Progenitor cell of endocrine pancreas (in vitro differentiated cells): ENCODE measurements around the gene TSHZ3. TPM values are rescaled to one million over a fixed set of nuclear protein-coding genes. Genes with fewer than 3 reads are reported as not detected.

Experiments used
- DNase-seq: peaks from one replicate; pipeline ENCODE4 v3.0.0; 2021; ENCODE audit warnings: low spot score; ENCODE audit not compliant: unreplicated experiment
- H3K27ac Mint-ChIP-seq: 2 replicates; pipeline ENCODE4 v1.8.0; 2021; ENCODE audit warnings: mild to moderate bottlenecking, moderate library complexity, mixed read lengths
- H3K27me3 Mint-ChIP-seq: 2 replicates; pipeline ENCODE4 v1.8.0; 2021; ENCODE audit warnings: mixed read lengths
- H3K36me3 Mint-ChIP-seq: 2 replicates; pipeline ENCODE4 v1.8.0; 2022; ENCODE audit warnings: mixed read lengths; ENCODE audit not compliant: insufficient read depth
- H3K4me1 Mint-ChIP-seq: 2 replicates; pipeline ENCODE4 v1.8.0; 2021; ENCODE audit warnings: low read depth, mixed read lengths
- H3K4me3 Mint-ChIP-seq: 2 replicates; pipeline ENCODE4 v1.8.0; 2021; ENCODE audit warnings: low read depth, mild to moderate bottlenecking, moderate library complexity, mixed read lengths
- H3K9me3 Mint-ChIP-seq: 2 replicates; pipeline ENCODE4 v1.8.0; 2021; ENCODE audit warnings: low read depth, mixed read lengths
- total RNA-seq: library from RNA; stranded (reverse); gene quantifications from 2 replicates; pipeline ENCODE4 v1.2.1, GENCODE V29; 2021
- TF ChIP-seq, protein P1 (sequence below): fragments of 200-600 bp; sonication (generic); IDR thresholded peaks from one replicate; pipeline ENCODE4 v1.5.0; 2021; ENCODE audit warnings: antibody characterized with exemption, mild to moderate bottlenecking; ENCODE audit not compliant: unreplicated experiment

Gene TSHZ3
- total RNA-seq, 1 donor from 2014 or later, result 15.5 TPM

DNA sequence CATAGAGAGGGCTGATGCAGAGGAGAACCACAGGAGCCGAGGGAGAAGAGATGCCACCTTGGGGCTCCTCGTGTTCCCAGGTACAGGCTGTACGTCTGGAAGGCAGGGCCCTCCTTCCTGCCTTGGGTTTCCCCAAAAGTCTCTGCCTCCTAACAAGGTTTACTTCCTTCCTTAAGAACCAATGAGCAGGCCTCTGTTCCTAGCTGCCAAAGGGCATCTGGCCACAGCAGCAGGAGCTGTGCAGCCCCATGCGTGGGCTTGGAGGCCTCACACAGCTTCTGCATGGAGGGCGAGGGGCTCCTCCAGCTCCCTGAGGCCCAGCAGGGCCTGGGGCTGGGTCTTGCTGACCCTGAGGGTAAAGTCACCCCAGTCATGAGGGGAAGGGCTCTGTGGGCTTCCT, 40.6 kb upstream of the TSHZ3 start:
- TF ChIP-seq, protein P1, sequence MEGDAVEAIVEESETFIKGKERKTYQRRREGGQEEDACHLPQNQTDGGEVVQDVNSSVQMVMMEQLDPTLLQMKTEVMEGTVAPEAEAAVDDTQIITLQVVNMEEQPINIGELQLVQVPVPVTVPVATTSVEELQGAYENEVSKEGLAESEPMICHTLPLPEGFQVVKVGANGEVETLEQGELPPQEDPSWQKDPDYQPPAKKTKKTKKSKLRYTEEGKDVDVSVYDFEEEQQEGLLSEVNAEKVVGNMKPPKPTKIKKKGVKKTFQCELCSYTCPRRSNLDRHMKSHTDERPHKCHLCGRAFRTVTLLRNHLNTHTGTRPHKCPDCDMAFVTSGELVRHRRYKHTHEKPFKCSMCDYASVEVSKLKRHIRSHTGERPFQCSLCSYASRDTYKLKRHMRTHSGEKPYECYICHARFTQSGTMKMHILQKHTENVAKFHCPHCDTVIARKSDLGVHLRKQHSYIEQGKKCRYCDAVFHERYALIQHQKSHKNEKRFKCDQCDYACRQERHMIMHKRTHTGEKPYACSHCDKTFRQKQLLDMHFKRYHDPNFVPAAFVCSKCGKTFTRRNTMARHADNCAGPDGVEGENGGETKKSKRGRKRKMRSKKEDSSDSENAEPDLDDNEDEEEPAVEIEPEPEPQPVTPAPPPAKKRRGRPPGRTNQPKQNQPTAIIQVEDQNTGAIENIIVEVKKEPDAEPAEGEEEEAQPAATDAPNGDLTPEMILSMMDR, result no peak
- H3K36me3 Mint-ChIP-seq, result no peaks in the 10 kb centered on the region
- peaks cover 26% of the 10 kb centered on the region for H3K4me1 Mint-ChIP-seq
- peaks cover 5% of the 10 kb centered on the region for H3K27me3 Mint-ChIP-seq
- no peak overlapping the region for H3K4me3 Mint-ChIP-seq
- no peak for DNase-seq
- H3K9me3 Mint-ChIP-seq, result no peaks in the 10 kb centered on the region
- no peak overlapping the region for H3K27ac Mint-ChIP-seq

- peak overlapping the region; percentile 3 for H3K27ac Mint-ChIP-seq
- peaks cover 20% of the 10 kb centered on the region for H3K4me1 Mint-ChIP-seq
- H3K4me3 Mint-ChIP-seq, result no peak overlapping the region
- TF ChIP-seq, protein P1, result no peak
- peaks cover 5% of the 10 kb centered on the region for H3K27me3 Mint-ChIP-seq
- DNase-seq, result no peak
- H3K9me3 Mint-ChIP-seq, result no peaks in the 10 kb centered on the region
- no peaks in the 10 kb centered on the region for H3K36me3 Mint-ChIP-seq
Measured at GRCh38 chr19:31387717-31388301, 38.6 kb upstream of the TSHZ3 start.

DNA sequence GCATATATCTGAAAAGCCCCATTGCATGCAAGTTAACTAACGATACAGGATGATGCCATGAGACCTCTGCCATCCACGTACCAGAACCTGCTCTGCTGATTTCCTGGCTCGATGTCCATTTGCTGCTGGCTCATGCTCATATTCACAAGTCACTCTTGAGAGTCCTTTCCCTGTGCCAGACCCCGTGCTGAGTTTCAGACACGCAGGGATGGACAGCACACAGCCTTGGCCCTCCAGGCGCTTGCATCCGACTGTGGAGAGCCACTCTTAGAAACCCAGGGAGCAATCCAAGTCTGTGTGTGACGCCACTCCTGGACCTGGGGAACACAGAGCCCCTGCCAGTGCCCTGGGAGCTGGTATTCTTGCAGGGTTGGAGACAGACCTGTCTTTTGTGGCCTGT, 37.6 kb upstream of the TSHZ3 start:
- TF ChIP-seq, protein P1, result no peak

GRCh38 chr19:31385744-31386143, 36.5 kb upstream of the TSHZ3 start:
- H3K27ac Mint-ChIP-seq, result no peak overlapping the region
- H3K36me3 Mint-ChIP-seq, result no peaks in the 10 kb centered on the region
- H3K27me3 Mint-ChIP-seq, result peaks cover 13% of the 10 kb centered on the region
- peaks cover 2% of the 10 kb centered on the region for H3K4me1 Mint-ChIP-seq
- H3K9me3 Mint-ChIP-seq, result no peaks in the 10 kb centered on the region
- no peak overlapping the region for H3K4me3 Mint-ChIP-seq
- TF ChIP-seq, protein P1, result no peak
- DNase-seq, result no peak

More for the DNA sequence above, 37.6 kb upstream of the TSHZ3 start:
- Mint-ChIP-seq H3K4me3 (no peak overlapping the region), H3K4me1 (peaks cover 11% of the 10 kb centered on the region), H3K27ac (no peak overlapping the region), H3K9me3 (no peaks in the 10 kb centered on the region), H3K27me3 (peaks cover 8% of the 10 kb centered on the region), H3K36me3 (no peaks in the 10 kb centered on the region)
- no peak for DNase-seq

- Mint-ChIP-seq H3K36me3 (no peaks in the 10 kb centered on the region), H3K27ac (no peak overlapping the region), H3K4me1 (peaks cover 4% of the 10 kb centered on the region), H3K27me3 (peaks cover 15% of the 10 kb centered on the region), H3K4me3 (no peak overlapping the region), H3K9me3 (no peaks in the 10 kb centered on the region)
- TF ChIP-seq, protein P1, result no peak
- DNase-seq, result no peak
Measured at GRCh38 chr19:31383553-31383952, 34.3 kb upstream of the TSHZ3 start.
